Tongue (tissue), 2 donors: ENCODE data around the gene STX16. TPM values are rescaled to one million over a fixed set of nuclear protein-coding genes. Genes with fewer than 3 reads are reported as not detected.

Experiments
- DNase-seq: peaks from one replicate; pipeline ENCODE4 v3.0.0-alpha.2; 2015
- total RNA-seq: library from RNA; depleted of rRNA; stranded (reverse); fragments of >200 nt; gene quantifications from one replicate; pipeline ENCODE4 v1.2.3, GENCODE V29; 2014

STX16 gene
- total RNA-seq, 1 donor from 2014 or later: 67.5 TPM

DNA sequence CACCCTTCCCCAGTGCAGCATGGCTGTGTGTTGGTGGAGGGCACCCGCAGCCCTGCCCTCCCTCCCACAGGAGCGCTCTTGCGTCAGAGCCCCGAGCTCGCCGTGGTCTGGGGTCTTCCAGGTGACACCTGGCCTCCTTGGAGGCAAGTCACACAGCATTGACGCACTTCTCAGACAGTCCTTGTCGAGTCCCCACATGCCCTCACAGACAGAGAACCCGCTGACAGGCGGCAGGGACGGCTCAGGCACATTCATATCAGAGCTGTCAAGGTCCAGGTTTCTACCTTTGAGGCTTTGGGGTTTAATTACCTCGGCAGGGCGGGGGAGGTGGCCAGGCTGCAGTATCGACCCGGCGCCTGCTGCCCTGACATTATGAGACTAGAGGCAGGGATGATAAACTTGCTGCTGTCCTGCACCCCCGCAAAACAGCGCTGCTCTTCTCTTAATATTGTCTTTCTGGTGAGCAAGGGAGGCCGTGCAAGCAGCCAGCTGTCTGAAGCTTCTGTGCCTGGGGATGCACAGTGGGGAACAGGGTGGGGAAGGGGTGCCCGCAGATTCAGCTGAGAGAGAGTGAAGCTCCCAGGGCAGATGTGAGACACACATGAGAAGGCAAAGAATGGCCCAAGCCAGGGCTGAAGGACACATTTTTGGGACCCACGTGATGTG is 46.3 kb downstream of the STX16 start:
- DNase-seq: no peak

DNA sequence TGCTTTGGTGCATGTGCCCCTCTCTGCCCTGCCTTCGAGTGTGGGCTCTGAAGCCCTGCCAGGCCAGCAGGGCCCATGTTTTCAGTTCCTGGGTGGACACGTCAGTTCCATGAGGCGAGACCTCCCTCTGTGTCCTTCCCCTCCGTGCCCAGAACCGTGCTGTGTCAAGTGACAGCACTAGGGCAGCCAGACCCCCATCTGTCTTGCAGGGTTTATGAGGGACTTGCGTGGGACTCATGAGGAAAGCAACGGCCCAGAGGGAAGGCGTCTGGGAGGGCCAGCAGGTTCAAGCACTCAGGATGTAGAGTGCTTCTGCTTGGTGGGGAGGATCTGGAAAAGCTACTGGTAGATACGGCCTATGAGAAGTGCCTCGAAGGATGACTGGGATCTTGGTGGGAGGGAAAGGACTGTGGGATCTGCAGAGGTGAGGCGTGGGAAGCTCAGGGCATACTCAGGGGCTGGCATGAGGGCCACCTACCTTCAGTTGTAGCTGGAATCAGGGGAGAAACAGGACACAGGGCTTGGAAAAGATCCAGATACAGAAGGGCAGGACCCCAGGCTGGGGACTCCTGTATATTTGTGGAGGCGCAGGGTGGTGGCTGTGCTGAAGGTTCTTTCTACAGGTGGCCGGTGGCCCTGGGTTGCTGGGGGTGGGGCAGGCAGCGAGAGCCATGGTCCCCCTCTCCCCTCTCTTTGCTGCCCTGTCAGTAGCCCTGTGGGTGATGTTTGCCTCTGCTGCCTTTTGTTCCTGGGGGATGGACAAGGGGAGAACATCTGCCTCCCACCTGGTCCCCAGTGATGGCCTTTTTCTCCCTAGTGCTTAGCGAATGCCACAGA is 47.0 kb downstream of the STX16 start:
- no peak for DNase-seq

DNA sequence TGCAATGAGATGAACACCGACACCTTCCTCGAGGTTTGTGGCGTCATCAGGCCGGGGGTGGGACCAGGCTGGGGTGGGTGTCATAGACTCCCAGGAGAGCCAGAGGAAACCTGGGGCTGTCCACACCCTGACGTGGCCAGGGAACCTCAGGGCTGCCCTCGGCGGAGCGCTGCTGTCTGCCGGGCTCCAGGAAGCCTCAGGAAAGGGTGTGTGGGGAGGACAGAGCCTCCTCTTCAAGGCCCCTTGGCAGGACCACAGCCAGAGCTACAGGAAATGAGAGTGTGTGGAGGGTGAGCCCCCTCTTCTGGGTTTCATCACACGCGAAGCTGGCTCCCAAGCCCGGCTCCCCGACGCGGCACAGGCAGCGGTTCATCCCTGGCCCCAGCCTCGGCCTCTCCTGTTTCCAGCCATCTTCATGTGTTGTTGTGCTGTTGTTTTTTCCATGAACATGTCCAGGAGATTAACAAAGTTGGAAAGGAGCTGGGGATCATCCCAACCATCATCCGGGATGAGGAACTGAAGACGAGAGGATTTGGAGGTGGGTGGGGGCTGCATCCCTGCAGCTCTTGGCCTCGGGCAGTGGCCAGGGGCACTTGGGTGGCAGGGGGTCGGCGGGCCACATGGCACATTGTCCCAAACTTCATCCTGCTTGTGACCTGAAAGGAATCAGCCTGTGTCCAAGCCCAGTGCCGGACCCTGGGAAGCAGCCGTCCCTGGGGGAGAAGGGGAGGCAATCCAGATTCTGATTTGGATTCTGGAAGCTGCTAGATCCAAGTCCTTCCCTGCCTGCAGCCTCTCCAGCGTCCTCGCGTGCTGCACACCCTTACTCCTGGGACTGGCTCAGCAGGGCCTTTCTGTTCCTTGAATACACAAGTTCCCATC is 47.9 kb downstream of the STX16 start:
- DNase-seq: peak; percentile 89

DNA sequence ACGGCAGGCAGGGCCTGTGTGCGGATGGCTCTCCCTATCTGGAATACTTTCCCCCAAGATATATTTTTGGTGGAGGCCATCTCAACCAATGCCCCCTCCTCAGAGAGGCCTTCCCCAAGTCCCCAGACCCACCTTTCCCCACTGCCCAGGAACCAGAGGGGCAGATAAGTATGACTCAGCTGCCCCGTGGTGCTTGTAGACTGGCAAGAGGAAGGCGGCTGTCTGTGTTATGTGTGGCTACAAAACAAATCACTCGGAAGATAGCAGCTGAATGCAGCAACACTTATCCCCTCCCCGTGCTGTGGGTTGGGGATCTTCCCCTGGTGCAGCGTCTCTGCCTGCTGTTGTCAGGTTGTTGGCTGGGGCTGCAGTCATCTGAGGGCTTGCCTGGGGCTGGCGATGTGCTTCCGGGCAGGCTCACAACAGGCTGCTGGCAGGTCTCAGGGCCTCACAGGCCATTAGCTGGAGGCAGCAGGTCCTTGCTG is 48.6 kb downstream of the STX16 start:
- no peak for DNase-seq

DNA sequence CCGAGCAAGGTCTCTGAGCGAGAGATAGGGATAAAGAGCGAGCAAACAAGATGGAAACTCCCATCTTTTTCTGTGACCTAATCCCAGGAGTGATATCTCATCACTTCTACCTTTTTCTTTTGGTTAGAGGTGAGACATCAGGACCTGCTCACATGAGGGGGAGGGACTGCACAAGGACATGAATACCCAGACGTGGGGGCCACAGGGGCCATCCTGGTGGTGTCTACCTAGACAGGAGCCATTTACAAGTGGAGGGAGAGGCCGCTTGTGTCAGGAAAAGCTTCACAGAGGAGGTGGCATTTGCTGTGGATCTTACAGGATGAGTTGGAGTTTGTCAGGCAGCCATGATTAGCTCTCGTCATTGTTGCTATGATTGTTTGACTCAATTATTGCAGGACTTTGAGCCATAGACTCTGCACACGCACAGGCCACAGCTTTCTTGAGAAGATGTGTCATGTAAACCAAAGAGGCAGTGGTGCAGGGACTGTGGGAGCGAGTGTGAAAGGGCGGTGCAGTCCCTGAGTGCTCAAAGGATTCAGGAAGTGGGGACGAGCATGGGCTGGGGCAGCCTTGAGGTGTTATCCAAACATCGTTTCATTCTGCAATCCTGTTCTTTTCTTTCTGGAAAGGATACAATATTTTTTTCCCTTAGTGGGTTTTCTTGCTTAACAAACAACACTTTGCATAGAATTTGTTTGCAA is 49.2 kb downstream of the STX16 start:
- DNase-seq: no peak

DNA sequence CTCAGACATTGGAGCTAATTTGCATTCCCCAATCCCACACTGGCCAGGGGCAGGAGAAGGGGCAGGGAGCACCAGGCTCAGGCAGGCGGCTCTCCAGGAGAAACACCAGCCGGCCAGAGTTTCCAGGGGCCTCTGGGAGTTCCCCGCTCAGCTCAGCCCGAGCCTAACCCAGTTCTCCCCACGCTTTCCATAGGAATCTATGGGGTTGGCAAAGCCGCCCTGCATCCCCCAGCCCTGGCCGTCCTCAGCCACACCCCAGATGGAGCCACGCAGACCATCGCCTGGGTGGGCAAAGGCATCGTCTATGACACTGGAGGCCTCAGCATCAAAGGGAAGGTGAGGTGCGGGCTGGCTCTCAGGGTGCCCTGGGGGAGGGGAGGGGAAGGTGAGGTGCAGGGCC is 49.7 kb downstream of the STX16 start:
- DNase-seq: peak; percentile 53

DNA sequence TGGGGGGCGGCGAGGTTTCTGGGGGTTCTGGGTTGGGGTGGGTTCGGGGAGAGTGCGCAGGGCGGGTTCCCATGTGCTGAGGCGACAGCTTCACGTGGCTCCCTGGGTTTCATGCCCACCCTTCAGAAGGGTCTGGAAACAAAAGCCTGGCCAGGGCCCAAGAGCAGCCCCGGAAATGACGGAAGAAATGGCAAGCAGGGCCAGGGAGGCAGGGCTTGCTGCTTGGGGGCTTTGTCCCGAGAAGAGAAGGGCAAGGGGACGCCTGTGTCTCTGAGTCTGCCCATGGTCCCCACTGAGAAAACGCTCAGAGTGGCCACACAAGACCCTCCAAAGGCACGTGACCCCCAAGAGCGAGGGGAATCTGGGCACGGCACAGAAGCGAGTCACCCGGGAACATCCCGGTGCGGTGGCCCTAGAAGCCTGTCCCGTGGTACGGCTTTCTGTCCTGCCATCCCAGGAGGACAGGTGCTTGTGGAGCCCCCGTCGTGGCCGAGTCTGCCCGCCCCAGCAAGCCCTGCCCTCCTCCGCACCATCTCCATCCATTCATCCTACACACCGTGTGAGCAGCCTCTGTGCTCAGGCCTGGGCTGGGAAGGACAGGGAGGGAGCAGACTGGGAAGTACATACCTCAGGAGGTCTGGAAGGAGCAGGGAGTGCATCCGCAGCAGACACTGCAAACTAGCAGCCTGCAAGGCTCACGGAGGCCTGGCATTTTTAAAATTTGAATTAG is 50.5 kb downstream of the STX16 start:
- no peak for DNase-seq

DNA sequence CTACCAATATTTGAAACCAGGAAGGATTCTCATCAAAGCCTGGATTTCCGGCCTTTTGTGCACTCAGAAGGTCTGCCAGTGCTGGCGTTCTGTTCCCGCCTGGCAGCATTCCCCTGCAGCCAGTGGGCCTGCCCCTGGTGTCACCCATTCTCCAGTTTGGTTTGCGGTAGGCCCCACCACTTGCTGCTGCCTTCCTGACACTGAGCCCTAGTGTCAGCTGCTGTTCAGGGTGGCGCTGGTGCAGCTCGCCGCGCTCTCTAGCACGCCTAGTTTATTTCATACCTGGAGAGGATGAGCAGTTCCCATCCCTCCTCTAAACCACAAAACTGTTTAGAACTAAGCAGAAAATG is 51.1 kb downstream of the STX16 start:
- DNase-seq: no peak

DNA sequence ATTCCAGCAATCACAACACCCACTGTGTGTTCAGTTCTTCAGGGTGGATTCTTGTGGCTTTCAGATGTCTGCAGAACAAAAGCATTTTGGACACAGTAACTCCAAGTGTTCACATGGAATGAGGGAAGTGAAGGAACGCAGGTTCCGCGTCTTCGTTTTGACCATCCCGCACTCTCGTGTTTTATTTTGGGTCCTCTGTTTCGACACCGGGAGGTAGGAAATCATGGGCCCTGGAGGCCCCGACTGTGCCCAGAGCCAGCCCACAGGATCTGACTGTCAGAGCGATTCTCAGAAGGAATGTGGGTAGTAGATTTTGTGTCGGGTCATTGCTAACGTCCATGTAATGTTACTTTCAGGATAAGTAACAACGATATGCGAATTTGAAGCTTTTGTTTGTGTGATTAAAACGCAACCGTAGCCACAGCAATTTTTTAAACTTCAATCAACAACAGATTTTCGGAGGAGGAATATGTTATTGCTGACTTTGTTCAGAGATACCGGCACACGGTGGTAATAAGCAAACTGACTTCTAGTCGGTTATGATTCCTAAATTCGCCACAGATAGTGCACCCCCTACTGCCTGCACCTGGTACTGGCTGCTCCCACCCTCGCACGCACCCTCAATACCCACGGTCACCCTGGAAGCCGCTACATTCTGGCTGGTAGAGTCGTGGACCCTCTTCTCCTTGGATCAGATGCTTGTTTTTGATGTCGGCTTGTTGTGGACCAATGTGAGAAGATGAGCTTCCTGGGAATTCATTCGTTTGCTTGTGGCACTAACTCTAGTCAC is 52.0 kb downstream of the STX16 start:
- DNase-seq: no peak

DNA sequence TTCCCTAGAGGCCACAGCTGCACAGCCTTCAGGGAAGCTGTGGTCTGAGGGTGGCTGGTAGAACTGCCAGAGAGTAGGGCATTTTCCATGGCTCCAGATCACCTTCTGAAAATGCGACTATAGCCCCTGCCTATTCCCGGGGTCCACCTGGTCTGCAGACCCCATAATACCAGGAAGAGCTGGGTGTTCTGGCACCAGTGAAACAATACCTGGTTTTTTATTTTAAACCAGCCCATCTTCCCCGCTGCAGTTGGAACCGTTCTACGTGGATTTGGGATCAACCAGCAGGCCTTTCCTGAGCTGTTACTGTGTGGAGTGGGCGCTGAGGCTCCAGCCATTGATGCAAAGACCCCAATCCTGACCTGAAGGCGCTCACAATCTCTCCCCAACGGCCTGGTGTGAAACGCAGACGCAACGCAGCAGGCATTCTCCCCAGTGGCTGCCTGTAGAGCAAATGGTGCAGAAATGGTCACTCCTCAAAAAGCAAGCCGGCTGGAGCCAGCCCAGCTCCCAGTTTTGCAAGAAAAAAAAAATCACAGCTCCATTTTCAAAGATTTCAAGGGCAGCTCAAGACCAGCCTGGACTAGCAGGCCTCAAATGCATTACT is 52.8 kb downstream of the STX16 start:
- no peak for DNase-seq

DNA sequence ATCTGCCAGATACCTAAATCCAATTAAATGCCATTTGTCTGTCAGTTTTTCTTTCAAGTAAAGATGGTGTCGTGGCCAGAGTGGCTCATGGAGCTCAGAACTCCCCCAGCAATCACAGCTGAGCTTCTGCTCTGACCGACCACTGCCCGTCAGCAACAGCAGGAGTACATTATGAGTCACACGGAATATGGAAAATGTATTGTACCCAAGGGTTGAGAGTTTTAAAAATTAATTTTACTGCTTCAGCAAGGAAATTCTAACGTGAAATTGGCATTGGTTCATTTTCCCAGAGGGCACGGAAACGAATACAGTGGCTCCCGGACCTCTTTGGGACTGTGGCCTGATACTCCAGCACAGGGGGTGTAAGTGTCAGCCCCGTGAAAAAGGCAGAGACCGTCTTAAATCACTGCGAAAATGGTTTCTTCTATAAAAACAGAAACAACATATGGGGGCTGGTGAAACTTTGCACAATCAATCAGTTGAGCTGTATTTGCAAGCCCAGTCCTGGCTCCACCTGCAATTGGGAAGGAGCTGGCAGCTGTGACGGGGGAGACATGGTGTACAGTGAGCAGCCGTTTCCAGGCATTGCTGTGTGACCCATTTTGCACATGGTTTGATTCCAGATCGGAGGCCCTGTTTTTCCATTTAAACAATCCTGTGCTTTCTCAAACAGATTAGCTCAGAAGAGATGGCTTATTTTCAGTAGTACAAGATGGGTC is 54.3 kb downstream of the STX16 start:
- peak; percentile 82 for DNase-seq

DNA sequence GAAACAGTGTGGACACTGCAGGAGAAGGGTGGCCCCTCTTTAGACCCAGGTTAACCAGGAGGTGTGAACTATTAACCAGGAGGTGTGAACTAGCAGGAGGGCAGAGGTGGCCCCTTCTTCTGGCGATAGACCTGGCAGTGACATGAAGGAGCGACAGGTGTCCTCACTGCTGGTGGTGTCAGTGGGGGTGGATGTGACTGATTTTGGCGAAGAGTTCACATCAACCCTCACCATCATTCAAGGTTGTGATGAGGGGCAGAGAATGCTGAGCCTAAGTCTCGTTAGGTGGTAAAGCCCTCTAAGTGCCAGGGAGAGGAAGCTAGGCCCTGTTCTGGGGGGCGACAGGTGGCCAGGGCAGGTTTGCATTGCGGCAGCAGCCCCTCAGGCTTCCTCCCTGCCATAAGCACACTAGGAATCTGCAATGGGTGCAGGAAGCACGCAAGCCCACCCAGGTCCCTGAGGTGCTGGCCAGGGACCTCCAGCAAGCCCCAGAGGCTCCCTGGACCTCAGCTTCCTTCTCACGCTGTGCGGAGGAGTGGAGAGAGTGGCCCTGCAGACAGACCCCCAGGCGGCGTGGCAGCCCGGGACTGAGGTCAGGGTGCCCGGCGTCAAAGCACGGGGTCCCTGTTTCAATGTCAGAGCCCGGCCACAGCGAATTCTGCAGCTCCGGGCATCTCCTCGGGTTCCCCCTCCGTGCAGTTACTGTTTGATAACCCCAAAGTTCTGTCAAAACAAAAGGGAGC is 55.2 kb downstream of the STX16 start:
- DNase-seq: no peak

DNA sequence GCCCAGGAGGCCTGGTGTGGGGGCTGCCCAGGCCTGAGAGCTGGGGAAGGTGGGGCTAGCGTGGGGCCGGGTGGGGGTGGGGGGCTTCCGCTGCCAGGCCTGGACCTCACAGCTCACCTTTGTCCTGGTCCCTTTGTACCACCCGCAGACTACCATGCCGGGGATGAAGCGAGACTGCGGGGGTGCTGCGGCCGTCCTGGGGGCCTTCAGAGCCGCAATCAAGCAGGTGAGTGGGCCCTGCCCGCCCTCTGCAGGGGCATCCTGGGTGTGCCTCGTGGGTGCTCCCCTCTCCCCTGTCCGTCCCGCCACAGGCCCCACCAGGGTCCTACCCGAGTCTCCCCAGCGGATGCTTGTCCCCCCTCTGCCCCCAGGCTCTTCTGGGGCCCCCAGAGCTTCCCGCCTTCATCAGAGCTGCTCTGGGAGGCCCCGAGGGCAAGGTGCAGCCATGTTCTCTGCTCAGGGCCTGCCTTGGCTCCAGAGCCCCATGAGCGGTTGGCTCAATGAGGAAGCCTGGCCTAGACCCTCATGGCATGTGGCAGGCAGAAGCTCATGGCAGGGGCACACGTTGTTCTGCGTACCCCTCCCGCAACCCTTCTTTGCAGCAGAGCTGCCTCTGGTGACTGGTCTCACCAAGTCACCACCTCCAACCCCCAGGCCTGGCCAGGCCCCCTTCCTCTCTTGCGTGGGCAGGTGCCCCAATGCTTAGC is 56.0 kb downstream of the STX16 start:
- DNase-seq: no peak

DNA sequence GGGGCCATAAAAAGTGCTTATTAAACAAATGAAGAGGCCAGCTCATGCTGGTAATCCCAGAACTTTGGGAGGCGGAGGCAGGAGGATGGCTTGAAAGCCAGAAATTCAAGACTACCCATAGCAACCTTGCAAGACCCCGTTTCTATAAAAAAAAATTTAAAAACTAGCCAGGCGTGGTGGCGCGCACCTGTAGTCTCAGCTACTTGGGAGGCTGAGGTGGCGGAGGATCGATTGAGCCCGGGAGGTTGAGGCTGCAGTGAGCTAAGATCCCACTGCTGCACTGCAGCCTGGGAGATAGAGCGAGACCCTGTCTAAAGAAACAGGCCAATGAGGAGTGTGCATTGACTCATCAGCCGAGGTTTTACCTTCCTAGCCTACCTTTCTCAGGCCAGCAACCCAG is 56.7 kb downstream of the STX16 start:
- DNase-seq: no peak

DNA sequence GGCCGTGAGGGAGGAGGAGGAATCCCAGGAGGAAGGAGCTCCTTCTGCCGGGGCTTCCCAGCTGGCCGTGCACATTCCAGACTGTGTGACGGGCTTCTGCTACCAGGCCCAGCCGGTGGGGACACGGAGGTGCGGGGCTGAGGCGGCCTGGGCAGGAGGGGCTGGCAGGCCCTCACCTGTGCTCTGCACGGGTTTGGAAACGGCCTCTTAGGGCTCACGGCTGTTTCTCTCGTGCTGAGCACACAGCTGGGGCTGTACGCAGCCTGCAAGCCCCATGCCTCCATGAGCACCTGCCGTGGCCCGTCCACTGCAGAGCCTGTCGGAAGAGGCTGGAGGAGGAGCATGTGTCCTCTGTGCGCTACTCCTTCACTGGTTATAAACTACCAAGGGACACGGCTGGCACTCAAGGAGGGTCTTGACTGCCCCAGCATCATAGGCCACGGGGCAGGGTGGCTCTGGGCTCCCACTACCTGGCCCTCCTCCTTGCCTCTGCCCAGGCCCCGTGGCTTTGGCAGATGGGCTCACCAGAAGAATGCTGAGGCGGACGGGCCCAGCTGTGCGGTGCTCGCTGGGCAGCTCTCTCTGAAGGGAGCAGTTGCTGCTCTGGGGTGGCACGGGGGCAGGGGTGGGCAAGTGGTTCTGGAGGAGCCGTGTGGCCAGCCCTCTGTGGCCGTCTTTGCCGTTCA is 57.3 kb downstream of the STX16 start:
- DNase-seq: peak; percentile 81

DNA sequence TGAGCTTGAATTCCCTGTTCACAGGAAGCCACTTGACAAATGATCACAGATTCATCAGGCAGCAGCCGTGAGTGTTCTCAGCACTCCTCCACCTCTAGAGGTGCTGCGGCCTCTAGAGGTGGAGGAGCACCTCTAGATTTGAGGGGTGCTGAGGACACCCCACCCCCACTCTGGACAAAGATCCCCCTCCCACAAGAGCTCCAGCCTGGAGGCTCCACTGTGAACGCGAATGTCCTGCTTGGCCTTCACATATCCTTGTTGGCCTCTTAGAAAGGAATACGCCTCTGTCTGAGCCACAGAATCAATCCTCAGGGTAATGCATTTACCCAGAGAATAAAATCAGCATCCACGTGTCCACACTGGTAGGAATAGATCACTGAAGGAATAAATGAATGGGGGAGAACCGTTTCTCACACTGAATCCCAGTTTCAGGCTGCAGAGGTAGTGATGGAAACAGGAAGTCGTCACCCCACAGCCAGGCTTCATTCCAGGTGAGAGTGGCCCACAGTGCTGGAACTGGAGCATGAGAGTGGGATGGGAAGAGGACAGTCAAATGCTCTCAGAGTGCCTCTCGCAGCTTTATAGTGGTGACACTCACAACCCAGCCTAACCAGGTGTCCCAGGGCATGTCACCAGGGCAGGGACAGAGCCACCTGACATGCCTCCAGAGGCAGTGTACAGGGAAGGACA is 58.1 kb downstream of the STX16 start:
- no peak for DNase-seq

DNA sequence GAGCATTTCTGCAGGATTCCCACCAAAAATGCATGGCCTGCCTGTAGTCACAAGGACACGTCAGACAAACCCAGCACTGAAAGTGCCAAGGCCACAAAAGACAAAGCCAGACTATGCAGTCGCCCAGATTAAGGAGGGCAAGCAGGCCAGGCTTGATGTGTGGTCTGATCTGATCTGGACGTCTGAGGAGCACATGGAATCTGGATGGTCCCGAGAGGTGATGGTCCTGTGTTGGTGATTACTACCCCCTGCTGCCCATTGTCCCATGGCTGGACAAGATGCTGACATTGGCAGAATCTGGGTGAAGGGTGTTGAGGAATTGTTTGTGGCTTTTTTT is 58.6 kb downstream of the STX16 start:
- DNase-seq: no peak
